ENCODE measurements around the gene DVL1. TPM values are rescaled to one million over a fixed set of nuclear protein-coding genes. Genes with fewer than 3 reads are reported as not detected.

Gene DVL1
- total and polyA plus RNA-seq, 9 of the 15 experiments (the other 6 are each of a cell fraction or from before 2014, with no cell fraction given): 0.62 to 135 (median 24.3) TPM

DNA sequence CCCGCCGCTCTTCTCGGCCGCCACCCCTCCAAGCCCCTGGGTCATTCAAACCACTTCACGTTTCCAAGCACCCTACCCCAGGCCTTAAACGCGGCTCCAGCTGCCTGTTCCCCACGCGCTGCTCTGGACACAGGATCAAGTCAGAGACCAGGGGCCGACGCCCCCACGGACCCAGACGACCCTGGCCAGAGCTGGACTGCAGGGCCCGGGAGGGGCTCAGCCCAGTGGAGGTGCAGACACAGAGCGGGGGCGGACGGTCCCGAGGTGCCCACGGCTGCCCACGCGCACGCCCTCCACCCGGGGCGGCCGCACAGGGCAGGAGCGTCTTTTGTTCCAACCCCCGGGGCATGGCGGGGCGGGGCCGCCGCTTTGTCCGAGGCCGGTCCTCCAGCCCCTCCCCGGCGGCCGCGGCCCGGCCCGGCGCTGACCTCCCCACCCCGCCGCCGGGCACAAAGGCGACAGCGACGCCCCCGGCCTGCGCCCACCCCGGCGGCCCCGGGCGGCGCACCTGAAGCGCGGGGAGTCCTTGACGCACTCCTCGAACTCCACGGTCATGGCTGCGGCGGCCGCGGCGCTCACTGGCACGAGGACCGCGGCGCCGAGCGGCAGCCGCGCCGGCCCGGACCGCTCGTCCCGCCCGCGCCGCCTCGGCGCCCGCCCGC lies 41.8 kb downstream of the DVL1 start (continued):
- TF ChIP-seq, protein P1, sequence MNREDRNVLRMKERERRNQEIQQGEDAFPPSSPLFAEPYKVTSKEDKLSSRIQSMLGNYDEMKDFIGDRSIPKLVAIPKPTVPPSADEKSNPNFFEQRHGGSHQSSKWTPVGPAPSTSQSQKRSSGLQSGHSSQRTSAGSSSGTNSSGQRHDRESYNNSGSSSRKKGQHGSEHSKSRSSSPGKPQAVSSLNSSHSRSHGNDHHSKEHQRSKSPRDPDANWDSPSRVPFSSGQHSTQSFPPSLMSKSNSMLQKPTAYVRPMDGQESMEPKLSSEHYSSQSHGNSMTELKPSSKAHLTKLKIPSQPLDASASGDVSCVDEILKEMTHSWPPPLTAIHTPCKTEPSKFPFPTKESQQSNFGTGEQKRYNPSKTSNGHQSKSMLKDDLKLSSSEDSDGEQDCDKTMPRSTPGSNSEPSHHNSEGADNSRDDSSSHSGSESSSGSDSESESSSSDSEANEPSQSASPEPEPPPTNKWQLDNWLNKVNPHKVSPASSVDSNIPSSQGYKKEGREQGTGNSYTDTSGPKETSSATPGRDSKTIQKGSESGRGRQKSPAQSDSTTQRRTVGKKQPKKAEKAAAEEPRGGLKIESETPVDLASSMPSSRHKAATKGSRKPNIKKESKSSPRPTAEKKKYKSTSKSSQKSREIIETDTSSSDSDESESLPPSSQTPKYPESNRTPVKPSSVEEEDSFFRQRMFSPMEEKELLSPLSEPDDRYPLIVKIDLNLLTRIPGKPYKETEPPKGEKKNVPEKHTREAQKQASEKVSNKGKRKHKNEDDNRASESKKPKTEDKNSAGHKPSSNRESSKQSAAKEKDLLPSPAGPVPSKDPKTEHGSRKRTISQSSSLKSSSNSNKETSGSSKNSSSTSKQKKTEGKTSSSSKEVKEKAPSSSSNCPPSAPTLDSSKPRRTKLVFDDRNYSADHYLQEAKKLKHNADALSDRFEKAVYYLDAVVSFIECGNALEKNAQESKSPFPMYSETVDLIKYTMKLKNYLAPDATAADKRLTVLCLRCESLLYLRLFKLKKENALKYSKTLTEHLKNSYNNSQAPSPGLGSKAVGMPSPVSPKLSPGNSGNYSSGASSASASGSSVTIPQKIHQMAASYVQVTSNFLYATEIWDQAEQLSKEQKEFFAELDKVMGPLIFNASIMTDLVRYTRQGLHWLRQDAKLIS (CRISPR knock-in tag; IDR thresholded peaks at IDR 0.05): no peak; the same call in 1 of the 2 replicates
- TF ChIP-seq SMARCA4 (IDR thresholded peaks at IDR 0.05) (no peak), SAP30 (IDR thresholded peaks at IDR 0.05; ENCODE audit: borderline replicate concordance, insufficient read depth, low read depth, low read length, poor library complexity, severe bottlenecking) (peak; percentile 52), SP1 (CRISPR knock-in tag; IDR thresholded peaks at IDR 0.05) (peak; percentile 50; the same call in 1 of the 2 replicates), HNRNPL (IDR thresholded peaks at IDR 0.05; ENCODE audit: low read depth, low read length) (peak; percentile 53; the same call in 1 of the 2 replicates), ZBTB7A (IDR thresholded peaks at IDR 0.05; ENCODE audit: borderline replicate concordance, control insufficient read depth, low read depth, low read length) (0 out of 2 replicates have a peak, but pooled peaks have one; percentile 26), ZFP1 (CRISPR knock-in tag; IDR thresholded peaks at IDR 0.05) (no peak), HMGN3 (IDR thresholded peaks at IDR 0.05; ENCODE audit: borderline replicate concordance, extremely low read depth, insufficient read length, low read depth, low read length) (peak; percentile 15)
- TF ChIP-seq, protein P2, sequence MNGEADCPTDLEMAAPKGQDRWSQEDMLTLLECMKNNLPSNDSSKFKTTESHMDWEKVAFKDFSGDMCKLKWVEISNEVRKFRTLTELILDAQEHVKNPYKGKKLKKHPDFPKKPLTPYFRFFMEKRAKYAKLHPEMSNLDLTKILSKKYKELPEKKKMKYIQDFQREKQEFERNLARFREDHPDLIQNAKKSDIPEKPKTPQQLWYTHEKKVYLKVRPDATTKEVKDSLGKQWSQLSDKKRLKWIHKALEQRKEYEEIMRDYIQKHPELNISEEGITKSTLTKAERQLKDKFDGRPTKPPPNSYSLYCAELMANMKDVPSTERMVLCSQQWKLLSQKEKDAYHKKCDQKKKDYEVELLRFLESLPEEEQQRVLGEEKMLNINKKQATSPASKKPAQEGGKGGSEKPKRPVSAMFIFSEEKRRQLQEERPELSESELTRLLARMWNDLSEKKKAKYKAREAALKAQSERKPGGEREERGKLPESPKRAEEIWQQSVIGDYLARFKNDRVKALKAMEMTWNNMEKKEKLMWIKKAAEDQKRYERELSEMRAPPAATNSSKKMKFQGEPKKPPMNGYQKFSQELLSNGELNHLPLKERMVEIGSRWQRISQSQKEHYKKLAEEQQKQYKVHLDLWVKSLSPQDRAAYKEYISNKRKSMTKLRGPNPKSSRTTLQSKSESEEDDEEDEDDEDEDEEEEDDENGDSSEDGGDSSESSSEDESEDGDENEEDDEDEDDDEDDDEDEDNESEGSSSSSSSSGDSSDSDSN (IDR thresholded peaks at IDR 0.05; ENCODE audit: borderline replicate concordance in 1 of 2, low read depth in 2 of 2, low read length in 2 of 2): 0 out of 4 replicates have a peak, but pooled peaks of 1 of the 2 experiments have one; percentile 31
- TF ChIP-seq, protein P3, sequence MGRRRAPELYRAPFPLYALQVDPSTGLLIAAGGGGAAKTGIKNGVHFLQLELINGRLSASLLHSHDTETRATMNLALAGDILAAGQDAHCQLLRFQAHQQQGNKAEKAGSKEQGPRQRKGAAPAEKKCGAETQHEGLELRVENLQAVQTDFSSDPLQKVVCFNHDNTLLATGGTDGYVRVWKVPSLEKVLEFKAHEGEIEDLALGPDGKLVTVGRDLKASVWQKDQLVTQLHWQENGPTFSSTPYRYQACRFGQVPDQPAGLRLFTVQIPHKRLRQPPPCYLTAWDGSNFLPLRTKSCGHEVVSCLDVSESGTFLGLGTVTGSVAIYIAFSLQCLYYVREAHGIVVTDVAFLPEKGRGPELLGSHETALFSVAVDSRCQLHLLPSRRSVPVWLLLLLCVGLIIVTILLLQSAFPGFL (CRISPR knock-in tag; IDR thresholded peaks at IDR 0.05): 0 out of 2 replicates have a peak, but pooled peaks have one; percentile 50
- TF ChIP-seq, protein P4, sequence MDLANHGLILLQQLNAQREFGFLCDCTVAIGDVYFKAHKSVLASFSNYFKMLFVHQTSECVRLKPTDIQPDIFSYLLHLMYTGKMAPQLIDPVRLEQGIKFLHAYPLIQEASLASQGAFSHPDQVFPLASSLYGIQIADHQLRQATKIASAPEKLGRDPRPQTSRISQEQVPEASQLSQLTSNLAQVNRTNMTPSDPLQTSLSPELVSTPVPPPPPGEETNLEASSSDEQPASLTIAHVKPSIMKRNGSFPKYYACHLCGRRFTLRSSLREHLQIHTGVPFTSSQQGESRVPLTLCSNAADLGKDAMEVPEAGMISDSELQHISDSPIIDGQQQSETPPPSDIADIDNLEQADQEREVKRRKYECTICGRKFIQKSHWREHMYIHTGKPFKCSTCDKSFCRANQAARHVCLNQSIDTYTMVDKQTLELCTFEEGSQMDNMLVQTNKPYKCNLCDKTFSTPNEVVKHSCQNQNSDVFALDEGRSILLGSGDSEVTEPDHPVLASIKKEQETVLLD (IDR thresholded peaks at IDR 0.05): peak; percentile 38; the same call in 1 of the 2 replicates
